Ishikawa (cell line): Measurements from ENCODE around the gene RAB8A.

Source experiments
- EGR1 ChIP-seq: IDR thresholded peaks from 2 replicates; pipeline ENCODE4 v1.6.1; 2012
- EP300 ChIP-seq: IDR thresholded peaks from 2 replicates; pipeline ENCODE4 v1.6.1; 2012; ENCODE audit warnings: borderline replicate concordance
- FOXM1 ChIP-seq: IDR thresholded peaks from 2 replicates; pipeline ENCODE4 v1.6.1; 2012; ENCODE audit warnings: low read depth, borderline replicate concordance
- NFIC ChIP-seq: IDR thresholded peaks from 2 replicates; pipeline ENCODE4 v1.6.1; 2012
- RAD21 ChIP-seq: IDR thresholded peaks from 2 replicates; pipeline ENCODE4 v1.6.1; 2012; ENCODE audit warnings: low read depth
- REST ChIP-seq: IDR thresholded peaks from 2 replicates; pipeline ENCODE4 v1.6.1; 2012; ENCODE audit warnings: low read depth, mild to moderate bottlenecking
- TAF1 ChIP-seq: IDR thresholded peaks from 2 replicates; pipeline ENCODE4 v1.6.1; 2012; ENCODE audit warnings: low read depth, mild to moderate bottlenecking
- TCF12 ChIP-seq: IDR thresholded peaks from 2 replicates; pipeline ENCODE4 v1.6.1; 2012; ENCODE audit warnings: low read depth
- TEAD4 ChIP-seq: IDR thresholded peaks from 2 replicates; pipeline ENCODE4 v1.6.1; 2012
- YY1 ChIP-seq: IDR thresholded peaks from 2 replicates; pipeline ENCODE4 v1.6.1; 2012; ENCODE audit warnings: low read depth
- TF ChIP-seq, protein P1 (sequence below): IDR thresholded peaks from 2 replicates; pipeline ENCODE4 v1.6.1; 2012

DNA sequence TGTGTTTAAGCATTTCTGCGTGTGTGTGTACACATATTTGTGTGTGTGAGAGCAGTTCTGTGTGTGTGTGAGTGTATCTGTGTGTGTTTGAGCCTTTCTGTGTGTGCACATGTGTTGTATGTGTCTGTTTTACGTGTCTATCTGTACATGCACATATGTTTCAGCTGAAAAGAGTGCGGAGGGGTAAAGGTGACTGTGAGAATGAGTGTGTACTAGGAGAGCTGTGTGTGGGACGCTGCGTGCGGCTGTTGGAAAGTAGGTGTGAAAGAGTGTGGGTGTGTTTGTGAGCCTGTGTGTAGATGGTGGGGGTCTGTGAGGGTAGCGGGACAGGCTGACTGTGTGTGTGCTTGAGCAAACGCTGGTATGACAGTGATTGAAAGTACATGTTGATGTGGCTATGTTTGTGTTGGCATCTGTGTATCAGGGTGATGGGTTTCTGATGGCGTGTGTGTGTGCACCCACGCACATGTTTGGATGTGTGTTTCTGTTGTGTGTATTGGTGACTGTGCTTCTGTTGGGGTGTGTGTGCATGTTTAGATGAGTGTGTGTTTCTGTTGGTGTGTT lies 42.9 kb upstream of the RAB8A start:
- no peak for TF ChIP-seq EP300
- no peak for TF ChIP-seq RAD21
- TF ChIP-seq YY1 = no peak
- no peak for TF ChIP-seq TAF1
- TF ChIP-seq TCF12 = no peak
- TF ChIP-seq, protein P1, sequence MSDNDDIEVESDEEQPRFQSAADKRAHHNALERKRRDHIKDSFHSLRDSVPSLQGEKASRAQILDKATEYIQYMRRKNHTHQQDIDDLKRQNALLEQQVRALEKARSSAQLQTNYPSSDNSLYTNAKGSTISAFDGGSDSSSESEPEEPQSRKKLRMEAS = no peak
- no peak for TF ChIP-seq TEAD4
- no peak for TF ChIP-seq FOXM1
- no peak for TF ChIP-seq NFIC
- no peak for TF ChIP-seq EGR1
- TF ChIP-seq REST = no peak
